GM21423 (cell line): ENCODE results near the gene C15orf61.
A peak's percentile ranks its signal among the peaks of the same experiment; 100 is the strongest.

Source experiments
- ATAC-seq: cut with Tn5 transposase; IDR thresholded peaks from one replicate; pipeline ENCODE4 v1.9.1; 2021; ENCODE audit warnings: mild to moderate bottlenecking, moderate library complexity; ENCODE audit not compliant: unreplicated experiment

Gene C15orf61

GRCh38 chr15:67548862-67549651 is 28.1 kb downstream of the C15orf61 start:
- ATAC-seq, result no peak

- ATAC-seq, result no peak
Observed at GRCh38 chr15:67549736-67550135, 28.8 kb downstream of the C15orf61 start.

GRCh38 chr15:67550522-67550921 is 29.6 kb downstream of the C15orf61 start:
- no peak for ATAC-seq

- no peak for ATAC-seq
Observed at GRCh38 chr15:67551207-67551743, 30.3 kb downstream of the C15orf61 start.

- ATAC-seq, result no peak
Observed at GRCh38 chr15:67554580-67554979, 33.6 kb downstream of the C15orf61 start.

- no peak for ATAC-seq
Observed at GRCh38 chr15:67556976-67557570, 36.1 kb downstream of the C15orf61 start.

- ATAC-seq, result no peak
Observed at GRCh38 chr15:67558502-67558901, 37.6 kb downstream of the C15orf61 start.

GRCh38 chr15:67559158-67559557 is 38.2 kb downstream of the C15orf61 start:
- ATAC-seq, result no peak

- ATAC-seq, result no peak
Observed at GRCh38 chr15:67559576-67559975, 38.6 kb downstream of the C15orf61 start.

GRCh38 chr15:67560320-67560719 is 39.4 kb downstream of the C15orf61 start:
- ATAC-seq, result no peak

- ATAC-seq, result no peak
Observed at GRCh38 chr15:67563092-67563491, 42.2 kb downstream of the C15orf61 start.

GRCh38 chr15:67564021-67564967 is 43.4 kb downstream of the C15orf61 start:
- ATAC-seq, result peak; percentile 89

GRCh38 chr15:67564968-67565345 is 44.0 kb downstream of the C15orf61 start:
- peak; percentile 39 for ATAC-seq

GRCh38 chr15:67569668-67570067 is 48.7 kb downstream of the C15orf61 start:
- ATAC-seq, result no peak

GRCh38 chr15:67570875-67571647 is 50.1 kb downstream of the C15orf61 start:
- no peak for ATAC-seq

GRCh38 chr15:67571648-67572415 is 50.9 kb downstream of the C15orf61 start:
- ATAC-seq, result no peak

GRCh38 chr15:67573194-67573593 is 52.3 kb downstream of the C15orf61 start:
- no peak for ATAC-seq

- no peak for ATAC-seq
Observed at GRCh38 chr15:67575039-67575502, 54.1 kb downstream of the C15orf61 start.

GRCh38 chr15:67578020-67578600 is 57.2 kb downstream of the C15orf61 start:
- no peak for ATAC-seq
